Osteocyte (in vitro differentiated cells): ENCODE measurements around the gene TLX1. TPM values are rescaled to one million over a fixed set of nuclear protein-coding genes. Genes with fewer than 3 reads are reported as not detected.

ENCODE experiments used
- DNase-seq: peaks from one replicate; pipeline ENCODE4 v3.0.0; 2021; ENCODE audit warnings: mixed read lengths; ENCODE audit not compliant: unreplicated experiment; ENCODE audit errors: extremely low spot score
- H3K27ac Mint-ChIP-seq: one replicate; pipeline ENCODE4 v1.8.0; 2021; ENCODE audit warnings: mild to moderate bottlenecking, mixed read lengths; ENCODE audit not compliant: unreplicated experiment
- H3K27me3 Mint-ChIP-seq: one replicate; pipeline ENCODE4 v1.8.0; 2021; ENCODE audit warnings: mixed read lengths; ENCODE audit not compliant: unreplicated experiment
- H3K36me3 Mint-ChIP-seq: one replicate; pipeline ENCODE4 v1.8.0; 2021; ENCODE audit warnings: mixed read lengths; ENCODE audit not compliant: unreplicated experiment
- H3K4me1 Mint-ChIP-seq: one replicate; pipeline ENCODE4 v1.8.0; 2021; ENCODE audit warnings: mixed read lengths; ENCODE audit not compliant: unreplicated experiment
- H3K4me3 Mint-ChIP-seq: one replicate; pipeline ENCODE4 v1.8.0; 2021; ENCODE audit warnings: mild to moderate bottlenecking, moderate library complexity, mixed read lengths; ENCODE audit not compliant: unreplicated experiment
- H3K9me3 Mint-ChIP-seq: one replicate; pipeline ENCODE4 v1.8.0; 2021; ENCODE audit warnings: mixed read lengths; ENCODE audit not compliant: unreplicated experiment
- total RNA-seq: library from RNA; stranded (reverse); gene quantifications from 2 replicates; pipeline ENCODE4 v1.2.1, GENCODE V29; 2021
- TF ChIP-seq, protein P1 (sequence below): fragments of 200-600 bp; sonication (generic); IDR thresholded peaks from 2 replicates; pipeline ENCODE4 v1.5.0; 2021; ENCODE audit warnings: antibody characterized with exemption, mild to moderate bottlenecking, moderate library complexity

The TLX1 gene
- total RNA-seq, 1 donor from 2014 or later, result not detected

DNA sequence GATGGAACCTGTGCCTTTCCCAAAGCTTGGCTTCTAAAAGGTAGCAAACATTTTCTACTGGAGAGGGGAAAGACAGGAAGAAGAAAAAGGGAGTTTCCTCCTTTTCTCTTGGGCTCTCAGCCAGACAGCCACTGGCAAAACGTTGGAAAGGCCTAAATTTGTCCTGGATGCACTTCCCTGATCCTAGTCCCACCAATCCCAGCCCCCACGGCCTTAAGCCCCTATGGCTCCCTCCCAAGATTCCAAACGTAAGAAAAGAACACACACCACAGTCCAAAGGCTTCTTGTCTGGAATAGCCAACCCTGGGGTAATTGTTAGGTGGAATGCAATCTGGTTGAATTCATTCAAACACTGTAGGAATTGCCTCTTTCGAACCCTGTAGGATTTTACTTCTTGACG, 959 bp upstream of the TLX1 start:
- Mint-ChIP-seq H3K4me1 (peaks cover 14% of the 10 kb centered on the region), H3K27me3 (peaks cover 86% of the 10 kb centered on the region), H3K9me3 (no peaks in the 10 kb centered on the region), H3K36me3 (no peaks in the 10 kb centered on the region), H3K27ac (no peak overlapping the region), H3K4me3 (no peak overlapping the region)
- TF ChIP-seq, protein P1, sequence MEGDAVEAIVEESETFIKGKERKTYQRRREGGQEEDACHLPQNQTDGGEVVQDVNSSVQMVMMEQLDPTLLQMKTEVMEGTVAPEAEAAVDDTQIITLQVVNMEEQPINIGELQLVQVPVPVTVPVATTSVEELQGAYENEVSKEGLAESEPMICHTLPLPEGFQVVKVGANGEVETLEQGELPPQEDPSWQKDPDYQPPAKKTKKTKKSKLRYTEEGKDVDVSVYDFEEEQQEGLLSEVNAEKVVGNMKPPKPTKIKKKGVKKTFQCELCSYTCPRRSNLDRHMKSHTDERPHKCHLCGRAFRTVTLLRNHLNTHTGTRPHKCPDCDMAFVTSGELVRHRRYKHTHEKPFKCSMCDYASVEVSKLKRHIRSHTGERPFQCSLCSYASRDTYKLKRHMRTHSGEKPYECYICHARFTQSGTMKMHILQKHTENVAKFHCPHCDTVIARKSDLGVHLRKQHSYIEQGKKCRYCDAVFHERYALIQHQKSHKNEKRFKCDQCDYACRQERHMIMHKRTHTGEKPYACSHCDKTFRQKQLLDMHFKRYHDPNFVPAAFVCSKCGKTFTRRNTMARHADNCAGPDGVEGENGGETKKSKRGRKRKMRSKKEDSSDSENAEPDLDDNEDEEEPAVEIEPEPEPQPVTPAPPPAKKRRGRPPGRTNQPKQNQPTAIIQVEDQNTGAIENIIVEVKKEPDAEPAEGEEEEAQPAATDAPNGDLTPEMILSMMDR, result no peak
- DNase-seq, result no peak

DNA sequence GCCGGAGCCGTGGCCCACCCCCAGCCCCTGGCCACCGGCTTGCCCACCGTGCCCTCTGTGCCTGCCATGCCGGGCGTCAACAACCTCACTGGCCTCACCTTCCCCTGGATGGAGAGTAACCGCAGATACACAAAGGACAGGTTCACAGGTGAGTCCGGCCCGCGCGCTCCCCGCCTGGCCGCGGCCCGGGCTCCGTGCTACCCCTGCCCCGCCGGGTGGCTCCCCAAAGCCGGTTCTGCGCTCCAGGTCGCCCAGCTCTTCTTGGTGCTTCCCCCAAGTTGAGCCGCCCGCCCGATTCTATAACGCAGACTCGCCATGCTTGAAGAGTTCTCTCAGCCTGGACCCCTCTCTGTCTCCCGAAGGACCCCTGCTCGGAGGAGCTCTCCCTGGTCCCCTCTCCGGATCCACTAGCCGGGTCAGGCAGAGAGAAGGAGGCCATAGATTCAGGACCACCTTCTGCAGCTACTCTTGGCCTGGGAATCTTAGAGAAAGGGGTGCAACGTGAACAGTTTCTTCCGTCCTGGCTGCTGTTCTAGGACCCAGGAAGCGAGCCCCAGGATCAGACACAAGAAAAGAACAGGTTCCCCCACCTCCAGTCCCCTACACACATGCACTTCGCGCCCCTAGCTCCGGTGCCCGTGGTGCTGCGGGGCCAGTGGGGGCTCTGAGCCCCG, 999 bp downstream of the TLX1 start:
- no peak for DNase-seq
- TF ChIP-seq, protein P1, result no peak
- no peak overlapping the region for H3K4me3 Mint-ChIP-seq
- no peaks in the 10 kb centered on the region for H3K9me3 Mint-ChIP-seq
- no peak overlapping the region for H3K27ac Mint-ChIP-seq
- peaks cover 16% of the 10 kb centered on the region for H3K4me1 Mint-ChIP-seq
- H3K27me3 Mint-ChIP-seq, result peaks cover 83% of the 10 kb centered on the region
- H3K36me3 Mint-ChIP-seq, result no peaks in the 10 kb centered on the region

DNA sequence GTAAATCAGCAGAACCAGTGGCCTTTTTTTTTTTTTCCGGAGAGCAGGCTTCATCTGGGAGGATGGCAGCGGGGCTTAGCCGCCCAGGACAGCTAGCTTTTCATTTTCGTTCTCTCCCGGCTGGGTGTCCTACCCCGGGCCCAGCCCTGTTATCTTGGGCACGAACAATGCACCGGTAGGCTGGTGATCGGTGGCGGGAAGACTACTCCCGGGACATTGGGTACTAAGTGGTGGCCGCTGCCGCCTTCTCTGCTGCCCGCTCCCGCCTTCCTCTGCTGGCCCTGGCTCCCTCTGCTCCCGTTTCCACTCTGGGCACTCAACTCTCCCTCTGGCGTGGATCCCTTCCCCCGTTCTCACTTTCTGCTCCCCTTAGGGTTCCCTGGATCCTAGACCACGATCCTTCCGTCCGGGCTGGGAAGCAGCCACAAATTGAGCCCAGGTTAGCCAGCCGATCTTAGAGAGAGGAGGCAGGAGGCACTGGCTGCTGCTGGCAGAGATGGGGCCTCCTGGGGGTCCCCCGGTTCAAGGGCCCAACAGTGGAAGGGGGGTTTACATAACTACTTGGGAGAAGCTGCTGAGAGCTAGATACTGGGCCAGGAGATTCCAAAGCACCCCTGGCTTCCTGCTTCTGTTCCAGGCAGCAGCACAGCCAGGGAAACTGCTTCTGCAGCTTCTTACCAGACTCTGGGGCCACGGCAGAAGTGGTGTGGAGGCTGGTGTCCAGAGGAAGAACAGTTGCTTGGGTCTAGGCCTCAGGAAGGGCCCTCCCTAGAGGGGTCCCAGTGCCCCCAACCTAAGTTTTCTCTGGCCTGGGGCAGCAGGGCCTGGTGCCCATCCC, 1.8 kb downstream of the TLX1 start:
- peaks cover 16% of the 10 kb centered on the region for H3K4me1 Mint-ChIP-seq
- TF ChIP-seq, protein P1, result no peak
- no peak overlapping the region for H3K27ac Mint-ChIP-seq
- no peaks in the 10 kb centered on the region for H3K9me3 Mint-ChIP-seq
- no peaks in the 10 kb centered on the region for H3K36me3 Mint-ChIP-seq
- H3K27me3 Mint-ChIP-seq, result peaks cover 85% of the 10 kb centered on the region
- no peak for DNase-seq
- H3K4me3 Mint-ChIP-seq, result no peak overlapping the region

DNA sequence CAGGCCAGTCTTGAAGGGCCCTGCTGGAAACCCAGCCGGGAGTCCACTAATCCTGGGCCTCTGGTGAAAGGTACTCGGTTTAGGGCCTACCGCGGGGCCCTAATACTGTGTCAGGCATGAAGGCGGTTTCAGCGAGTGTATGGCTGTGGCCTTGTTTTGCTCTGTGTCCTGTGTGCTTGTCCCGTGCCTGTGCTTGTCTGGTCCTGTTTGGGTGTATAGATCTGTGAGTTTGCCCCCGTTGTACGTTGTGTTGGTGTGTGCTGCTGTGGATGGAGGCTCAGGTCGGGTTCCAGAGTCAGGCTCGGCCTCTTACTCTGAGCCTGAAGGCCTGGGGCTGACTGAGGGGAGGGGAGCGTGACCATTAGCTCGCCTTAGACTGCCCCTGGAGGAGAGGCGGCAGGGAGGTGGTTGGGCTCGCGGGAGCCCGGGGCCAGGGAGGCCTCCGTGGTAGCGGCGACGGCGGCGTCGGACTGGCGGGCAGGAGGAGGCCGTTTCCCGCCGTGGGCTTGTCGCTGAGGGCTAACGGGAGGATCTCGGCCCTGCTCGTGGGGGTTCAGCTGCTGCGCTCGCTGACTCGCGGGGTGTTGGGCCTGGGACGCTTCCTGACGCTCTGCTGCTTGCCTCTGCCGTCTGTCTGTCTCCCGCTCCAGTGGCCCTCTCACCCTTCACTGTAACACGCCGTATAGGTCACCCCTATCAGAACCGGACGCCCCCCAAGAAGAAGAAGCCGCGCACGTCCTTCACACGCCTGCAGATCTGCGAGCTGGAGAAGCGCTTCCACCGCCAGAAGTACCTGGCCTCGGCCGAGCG, 2.6 kb downstream of the TLX1 start:
- Mint-ChIP-seq H3K27ac (no peak overlapping the region), H3K36me3 (no peaks in the 10 kb centered on the region), H3K9me3 (no peaks in the 10 kb centered on the region), H3K4me1 (peaks cover 16% of the 10 kb centered on the region), H3K4me3 (no peak overlapping the region), H3K27me3 (peaks cover 88% of the 10 kb centered on the region)
- no peak for DNase-seq
- TF ChIP-seq, protein P1, result no peak
